Measurements from ENCODE around the gene SIPA1L2. TPM values are rescaled to one million over a fixed set of nuclear protein-coding genes. Genes with fewer than 3 reads are reported as not detected.

Gene SIPA1L2
- total RNA-seq, 4 donors from 2014 or later = 2.4 to 25.1 (median 7.0) TPM

GRCh38 chr1:232599178-232600041 is 30.5 kb downstream of the SIPA1L2 start:
- no peaks in the 10 kb centered on the region for H3K9me3 ChIP-seq
- H3K4me1 ChIP-seq = no peaks in the 10 kb centered on the region
- intact Hi-C loops (cut with DNase I; ENCODE audit: low total_unique reads) = no loop called here
- no peak overlapping the region for H3K27ac ChIP-seq
- H3K36me3 ChIP-seq = no peaks in the 10 kb centered on the region
- H3K4me3 ChIP-seq = no peak overlapping the region
- DNase-seq = no peak
- TF ChIP-seq CTCF (IDR thresholded peaks at IDR 0.05) = no peak
- TF ChIP-seq POLR2A (IDR thresholded peaks at IDR 0.05) = no peak
- no peaks in the 10 kb centered on the region for H3K27me3 ChIP-seq

GRCh38 chr1:232598837-232599177 is 31.1 kb downstream of the SIPA1L2 start:
- DNase-seq = no peak
- TF ChIP-seq CTCF (IDR thresholded peaks at IDR 0.05) (no peak), POLR2A (IDR thresholded peaks at IDR 0.05) (no peak)
- Histone ChIP-seq H3K4me3 (no peak overlapping the region), H3K36me3 (no peaks in the 10 kb centered on the region), H3K27ac (no peak overlapping the region), H3K27me3 (no peaks in the 10 kb centered on the region), H3K9me3 (no peaks in the 10 kb centered on the region), H3K4me1 (no peaks in the 10 kb centered on the region)
- intact Hi-C loops (cut with DNase I; ENCODE audit: low total_unique reads) = no loop called here

- intact Hi-C loops (cut with DNase I; ENCODE audit: low total_unique reads) = no loop called here
- no peak overlapping the region for H3K4me3 ChIP-seq
- DNase-seq = no peak
- H3K9me3 ChIP-seq = no peaks in the 10 kb centered on the region
- TF ChIP-seq CTCF (IDR thresholded peaks at IDR 0.05) = no peak
- TF ChIP-seq POLR2A (IDR thresholded peaks at IDR 0.05) = no peak
- no peaks in the 10 kb centered on the region for H3K27me3 ChIP-seq
- H3K27ac ChIP-seq = no peak overlapping the region
- H3K36me3 ChIP-seq = no peaks in the 10 kb centered on the region
- H3K4me1 ChIP-seq = no peaks in the 10 kb centered on the region
These were observed 31.8 kb downstream of the SIPA1L2 start for GRCh38 chr1:232598133-232598532.

- Histone ChIP-seq H3K4me1 (no peaks in the 10 kb centered on the region), H3K9me3 (no peaks in the 10 kb centered on the region), H3K27ac (no peak overlapping the region), H3K4me3 (no peak overlapping the region), H3K27me3 (no peaks in the 10 kb centered on the region), H3K36me3 (no peaks in the 10 kb centered on the region)
- TF ChIP-seq CTCF (IDR thresholded peaks at IDR 0.05) = no peak
- TF ChIP-seq POLR2A (IDR thresholded peaks at IDR 0.05) = no peak
- intact Hi-C loops (cut with DNase I; ENCODE audit: low total_unique reads) = no loop called here
- DNase-seq = no peak
These were observed 32.2 kb downstream of the SIPA1L2 start for GRCh38 chr1:232597721-232598120.

GRCh38 chr1:232596666-232597303 is 33.1 kb downstream of the SIPA1L2 start:
- no peak overlapping the region for H3K4me3 ChIP-seq
- H3K27ac ChIP-seq = no peak overlapping the region

More at GRCh38 chr1:232596666-232597303, 33.1 kb downstream of the SIPA1L2 start:
- DNase-seq = peak in 1 of 2 donors; percentile 25
- H3K36me3 ChIP-seq = no peaks in the 10 kb centered on the region
- no peaks in the 10 kb centered on the region for H3K9me3 ChIP-seq
- H3K4me1 ChIP-seq = no peaks in the 10 kb centered on the region
- no peaks in the 10 kb centered on the region for H3K27me3 ChIP-seq
- no peak for TF ChIP-seq CTCF (IDR thresholded peaks at IDR 0.05)
- TF ChIP-seq POLR2A (IDR thresholded peaks at IDR 0.05) = no peak
- intact Hi-C loops (cut with DNase I; ENCODE audit: low total_unique reads) = no loop called here

All from uterus (tissue), 4 donors.